Astrocyte (in vitro differentiated cells and primary cell): ENCODE data around the gene MICU2.

ENCODE experiments used
- CTCF ChIP-seq: IDR thresholded peaks from 2 replicates; pipeline ENCODE4 v1.5.1; 2011; ENCODE audit warnings: low read depth, mild to moderate bottlenecking, inconsistent platforms, low read length, moderate library complexity; ENCODE audit not compliant: insufficient read depth
- EZH2 ChIP-seq: IDR thresholded peaks from 2 replicates; pipeline ENCODE4 v1.6.1; 2012; ENCODE audit warnings: mild to moderate bottlenecking, low read length, inconsistent platforms; ENCODE audit not compliant: insufficient read depth

GRCh38 chr13:21636656-21637055, 32.7 kb upstream of the MICU2 start:
- TF ChIP-seq CTCF (no peak), EZH2 (no peak)
